Measurements from ENCODE around the gene FBXL20. TPM values are rescaled to one million over a fixed set of nuclear protein-coding genes. Genes with fewer than 3 reads are reported as not detected.

The FBXL20 gene, protein sequence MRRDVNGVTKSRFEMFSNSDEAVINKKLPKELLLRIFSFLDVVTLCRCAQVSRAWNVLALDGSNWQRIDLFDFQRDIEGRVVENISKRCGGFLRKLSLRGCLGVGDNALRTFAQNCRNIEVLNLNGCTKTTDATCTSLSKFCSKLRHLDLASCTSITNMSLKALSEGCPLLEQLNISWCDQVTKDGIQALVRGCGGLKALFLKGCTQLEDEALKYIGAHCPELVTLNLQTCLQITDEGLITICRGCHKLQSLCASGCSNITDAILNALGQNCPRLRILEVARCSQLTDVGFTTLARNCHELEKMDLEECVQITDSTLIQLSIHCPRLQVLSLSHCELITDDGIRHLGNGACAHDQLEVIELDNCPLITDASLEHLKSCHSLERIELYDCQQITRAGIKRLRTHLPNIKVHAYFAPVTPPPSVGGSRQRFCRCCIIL
- 1 to 10 TPM; 6.0 to 9.8 (median 8.5) TPM for total RNA-seq
- long read RNA-seq, full-length matches to known transcripts, result 1 of 1 reads
- long read RNA-seq, partial matches to known transcripts, result 0 of 1 reads
- long read RNA-seq, other reads (novel, unspliced or antisense), result 0 of 1 reads

DNA sequence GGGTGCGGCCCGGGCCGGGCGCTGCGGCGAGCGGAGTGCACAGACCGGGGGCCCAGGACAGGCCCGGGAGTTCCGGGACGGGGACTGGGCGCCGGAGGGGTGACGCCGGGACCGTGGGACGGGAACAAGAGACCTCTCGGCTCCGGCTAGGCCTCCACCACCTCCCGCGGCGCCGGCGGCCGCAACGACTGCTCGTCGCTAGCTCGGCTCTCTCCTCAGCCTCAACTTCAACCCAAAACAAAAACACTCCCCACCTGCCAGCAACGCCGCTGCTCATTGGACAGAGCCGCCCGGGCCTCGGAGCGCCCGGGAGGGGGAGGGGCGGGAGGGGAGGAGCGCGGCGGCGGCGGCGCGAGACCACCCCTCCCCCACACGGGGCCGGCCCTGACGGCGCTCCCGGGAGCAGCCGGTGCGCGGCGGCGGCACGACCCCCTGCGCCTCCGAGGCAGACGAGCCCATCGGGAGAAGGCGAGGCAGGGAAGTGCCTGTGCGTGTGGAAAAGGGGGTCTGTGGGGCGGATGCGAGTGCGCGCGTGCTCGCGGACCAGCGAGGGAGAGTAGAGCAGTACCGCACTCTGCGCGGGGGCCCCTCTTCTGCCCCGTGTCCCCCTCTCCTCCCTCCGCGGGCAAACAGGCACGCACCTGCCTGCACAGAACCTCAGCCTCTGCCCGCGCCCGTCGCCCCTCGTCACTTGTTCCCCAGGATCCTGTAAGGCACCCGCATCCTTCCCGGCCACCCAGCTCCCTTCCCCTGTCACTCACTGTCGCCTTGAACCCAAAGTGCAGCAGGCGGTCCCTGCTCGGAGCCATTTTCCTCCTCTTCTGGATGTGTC lies at the start of gene FBXL20:
FBXL20 (minus strand) TSS at position 215 of the 832 bp plus-strand sequence. CDS start 224 bp downstream, outside the sequence.
- H3K4me3 ChIP-seq, result peak within 1 kb of the TSS; percentile 85 to 99 (median 94)
- H3K27ac ChIP-seq, result peak within 1 kb of the TSS; percentile 74 to 92 (median 84)
- no peaks in the 10 kb centered on the region for H3K36me3 ChIP-seq
- peak; percentile 84 to 91 (median 88) for ATAC-seq
- TF ChIP-seq POLR2A (IDR thresholded peaks at IDR 0.05), result peak; percentile 75
- TF ChIP-seq, protein P1, sequence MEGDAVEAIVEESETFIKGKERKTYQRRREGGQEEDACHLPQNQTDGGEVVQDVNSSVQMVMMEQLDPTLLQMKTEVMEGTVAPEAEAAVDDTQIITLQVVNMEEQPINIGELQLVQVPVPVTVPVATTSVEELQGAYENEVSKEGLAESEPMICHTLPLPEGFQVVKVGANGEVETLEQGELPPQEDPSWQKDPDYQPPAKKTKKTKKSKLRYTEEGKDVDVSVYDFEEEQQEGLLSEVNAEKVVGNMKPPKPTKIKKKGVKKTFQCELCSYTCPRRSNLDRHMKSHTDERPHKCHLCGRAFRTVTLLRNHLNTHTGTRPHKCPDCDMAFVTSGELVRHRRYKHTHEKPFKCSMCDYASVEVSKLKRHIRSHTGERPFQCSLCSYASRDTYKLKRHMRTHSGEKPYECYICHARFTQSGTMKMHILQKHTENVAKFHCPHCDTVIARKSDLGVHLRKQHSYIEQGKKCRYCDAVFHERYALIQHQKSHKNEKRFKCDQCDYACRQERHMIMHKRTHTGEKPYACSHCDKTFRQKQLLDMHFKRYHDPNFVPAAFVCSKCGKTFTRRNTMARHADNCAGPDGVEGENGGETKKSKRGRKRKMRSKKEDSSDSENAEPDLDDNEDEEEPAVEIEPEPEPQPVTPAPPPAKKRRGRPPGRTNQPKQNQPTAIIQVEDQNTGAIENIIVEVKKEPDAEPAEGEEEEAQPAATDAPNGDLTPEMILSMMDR (IDR thresholded peaks at IDR 0.05), result no peak
- H3K27me3 ChIP-seq, result no peaks in the 10 kb centered on the region
- under 1% methylated on average over 22 of the region's 86 CpGs for WGBS (ENCODE audit: insufficient coverage, low coverage, low lambda C conversion rate, missing lambda C conversion rate)
- peak; percentile 95 to 96 (median 95) for DNase-seq
- H3K4me1 ChIP-seq, result peaks cover 0 to 11% (median 3%) of the 10 kb centered on the region in 4 donors
- H3K9me3 ChIP-seq, result no peaks in the 10 kb centered on the region
- intact Hi-C loops (cut with DNase I), result no loop called here

- intact Hi-C loops (cut with DNase I), result no loop called here
- DNase-seq (peak; percentile 88 to 94 (median 93)), ATAC-seq (peak; percentile 88 to 93 (median 90))
- peak within 1 kb of the TSS; percentile 46 to 89 (median 65) for H3K27ac ChIP-seq
- peaks cover 0 to 39% (median 15%) of the 10 kb centered on the region in 4 donors for H3K4me1 ChIP-seq
- peak within 1 kb of the TSS; percentile 77 to 82 (median 77) for H3K4me3 ChIP-seq
- peak; percentile 70 for TF ChIP-seq POLR2A (IDR thresholded peaks at IDR 0.05)
- TF ChIP-seq, protein P1 (IDR thresholded peaks at IDR 0.05), result no peak
- WGBS (ENCODE audit: insufficient coverage, low coverage, low lambda C conversion rate, missing lambda C conversion rate), result under 1% methylated on average over 34 of the region's 37 CpGs
- no peaks in the 10 kb centered on the region for H3K9me3 ChIP-seq
- no peaks in the 10 kb centered on the region for H3K27me3 ChIP-seq
- H3K36me3 ChIP-seq, result peaks cover 0 to 16% (median 6%) of the 10 kb centered on the region in 4 donors
Measured at GRCh38 chr17:39450847-39451581, 49.6 kb upstream of the FBXL20 start, which contains the start of gene MED1. Gene MED1, minus strand, starts transcription at chr17:39451263. Its CDS starts 201 bp downstream, at chr17:39451062.

DNA sequence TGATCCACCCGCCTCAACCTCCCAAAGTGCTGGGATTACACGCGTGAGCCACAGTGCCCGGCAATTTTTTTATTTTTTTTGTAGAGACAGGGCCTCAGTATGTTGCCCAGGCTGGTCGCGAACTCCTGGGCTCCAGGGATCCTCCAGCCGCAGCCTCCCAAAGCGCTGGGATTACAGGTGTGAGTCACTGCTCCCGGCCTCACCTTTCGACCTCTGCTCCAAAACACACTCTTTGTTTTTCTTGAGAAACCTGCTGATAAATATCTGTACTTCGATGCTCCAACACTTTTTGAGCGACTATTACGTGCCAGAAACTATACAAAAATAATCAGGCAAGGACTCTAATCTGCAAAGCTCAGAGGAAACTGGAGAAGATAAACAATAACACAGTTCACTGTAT lies 48.6 kb upstream of the FBXL20 start:
- H3K27ac ChIP-seq, result peak overlapping the region in 1 of 3 donors; percentile 89
- DNase-seq, result no peak
- TF ChIP-seq POLR2A (IDR thresholded peaks at IDR 0.05), result no peak
- TF ChIP-seq, protein P1 (IDR thresholded peaks at IDR 0.05), result no peak
- intact Hi-C loops (cut with DNase I), result no loop called here
- WGBS (ENCODE audit: insufficient coverage, low coverage, low lambda C conversion rate, missing lambda C conversion rate), result 62% methylated on average over 8 of the region's 13 CpGs
- peak overlapping the region in 2 of 3 donors; percentile 77 to 82 for H3K4me3 ChIP-seq
- peaks cover 0 to 39% (median 14%) of the 10 kb centered on the region in 4 donors for H3K4me1 ChIP-seq
- ATAC-seq, result no peak
- no peaks in the 10 kb centered on the region for H3K27me3 ChIP-seq
- peaks cover 0 to 26% (median 7%) of the 10 kb centered on the region in 4 donors for H3K36me3 ChIP-seq
- no peaks in the 10 kb centered on the region for H3K9me3 ChIP-seq

GRCh38 chr17:39447561-39447960 lies 46.1 kb upstream of the FBXL20 start:
- no peak for TF ChIP-seq POLR2A (IDR thresholded peaks at IDR 0.05)
- TF ChIP-seq, protein P1 (IDR thresholded peaks at IDR 0.05), result no peak
- Histone ChIP-seq H3K9me3 (no peaks in the 10 kb centered on the region), H3K27me3 (no peaks in the 10 kb centered on the region), H3K4me1 (peaks cover 0 to 18% (median 8%) of the 10 kb centered on the region in 4 donors), H3K27ac (no peak overlapping the region), H3K4me3 (no peak overlapping the region), H3K36me3 (peaks cover 0 to 50% (median 10%) of the 10 kb centered on the region in 4 donors)
- DNase-seq (no peak), ATAC-seq (no peak)
- intact Hi-C loops (cut with DNase I), result no loop called here
- 83% methylated on average over 5 of the region's 5 CpGs for WGBS (ENCODE audit: insufficient coverage, low coverage, low lambda C conversion rate, missing lambda C conversion rate)
